Measurements from ENCODE around the gene NUDC.
"Not testable (repeated sequence)": the region's sequence is repeated elsewhere in the genome, so short reads cannot be mapped to it uniquely, and the experiment has no call there.

Gene NUDC

GRCh38 chr1:26921540-26922430 is at the start of gene NUDC:
TSS of gene NUDC (plus strand) at chr1:26921743. CDS start at chr1:26921849, 106 bp downstream.
- Histone ChIP-seq H3K4me3 (ENCODE audit: low read length) (peak within 1 kb of the TSS; percentile 97), H3K36me3 (ENCODE audit: control insufficient read depth, low read depth, low read length) (peaks cover 26% of the 10 kb centered on the region), H3K27me3 (ENCODE audit: control insufficient read depth, insufficient read depth, low read length) (no peaks in the 10 kb centered on the region), H3K9ac (ENCODE audit: low read length) (peak within 1 kb of the TSS; percentile 96), H3K9me3 (ENCODE audit: control insufficient read depth, low read depth, low read length) (no peaks in the 10 kb centered on the region), H3K27ac (ENCODE audit: low read length) (peak within 1 kb of the TSS; percentile 88), H3K4me1 (ENCODE audit: control insufficient read depth, low read depth, low read length) (peaks cover 7% of the 10 kb centered on the region)

DNA sequence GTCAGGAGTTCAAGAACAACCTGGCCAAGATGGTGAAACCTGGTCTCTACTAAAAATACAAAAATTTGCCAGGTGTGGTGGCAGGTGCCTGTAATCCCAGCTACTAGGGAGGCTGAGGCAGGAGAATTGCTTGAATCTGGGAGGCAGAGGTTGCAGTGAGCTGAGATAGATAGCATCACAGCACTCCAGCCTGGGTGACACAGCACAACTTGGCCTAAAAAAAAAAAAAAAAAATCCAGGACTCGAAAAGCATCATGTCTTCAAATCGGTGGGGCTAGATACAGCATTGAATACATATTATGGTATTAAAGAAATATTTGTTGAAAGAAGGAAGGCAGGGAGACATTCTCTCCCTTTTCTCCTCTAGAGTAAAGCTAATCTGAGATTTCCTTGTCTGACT is 48.4 kb upstream of the NUDC start:
- H3K4me1 ChIP-seq (ENCODE audit: control insufficient read depth, low read depth, low read length); H3K36me3 ChIP-seq (ENCODE audit: control insufficient read depth, low read depth, low read length); H3K27ac ChIP-seq (ENCODE audit: low read length); H3K4me3 ChIP-seq (ENCODE audit: low read length); H3K9me3 ChIP-seq (ENCODE audit: control insufficient read depth, low read depth, low read length); H3K9ac ChIP-seq (ENCODE audit: low read length); H3K27me3 ChIP-seq (ENCODE audit: control insufficient read depth, insufficient read depth, low read length): not testable (repeated sequence)

GRCh38 chr1:26874896-26875295 is 46.6 kb upstream of the NUDC start:
- Histone ChIP-seq H3K4me1 (ENCODE audit: control insufficient read depth, low read depth, low read length) (no peaks in the 10 kb centered on the region), H3K36me3 (ENCODE audit: control insufficient read depth, low read depth, low read length) (peaks cover 9% of the 10 kb centered on the region), H3K27ac (ENCODE audit: low read length) (no peak overlapping the region), H3K27me3 (ENCODE audit: control insufficient read depth, insufficient read depth, low read length) (no peaks in the 10 kb centered on the region), H3K9ac (ENCODE audit: low read length) (no peak overlapping the region), H3K4me3 (ENCODE audit: low read length) (no peak overlapping the region), H3K9me3 (ENCODE audit: control insufficient read depth, low read depth, low read length) (no peaks in the 10 kb centered on the region)

- H3K27ac ChIP-seq (ENCODE audit: low read length): no peak overlapping the region
- no peaks in the 10 kb centered on the region for H3K27me3 ChIP-seq (ENCODE audit: control insufficient read depth, insufficient read depth, low read length)
- H3K9ac ChIP-seq (ENCODE audit: low read length): no peak overlapping the region
- H3K4me1 ChIP-seq (ENCODE audit: control insufficient read depth, low read depth, low read length): no peaks in the 10 kb centered on the region
- no peak overlapping the region for H3K4me3 ChIP-seq (ENCODE audit: low read length)
- peaks cover 22% of the 10 kb centered on the region for H3K36me3 ChIP-seq (ENCODE audit: control insufficient read depth, low read depth, low read length)
- H3K9me3 ChIP-seq (ENCODE audit: control insufficient read depth, low read depth, low read length): no peaks in the 10 kb centered on the region
Measured at GRCh38 chr1:26877326-26877725, 44.2 kb upstream of the NUDC start.

DNA sequence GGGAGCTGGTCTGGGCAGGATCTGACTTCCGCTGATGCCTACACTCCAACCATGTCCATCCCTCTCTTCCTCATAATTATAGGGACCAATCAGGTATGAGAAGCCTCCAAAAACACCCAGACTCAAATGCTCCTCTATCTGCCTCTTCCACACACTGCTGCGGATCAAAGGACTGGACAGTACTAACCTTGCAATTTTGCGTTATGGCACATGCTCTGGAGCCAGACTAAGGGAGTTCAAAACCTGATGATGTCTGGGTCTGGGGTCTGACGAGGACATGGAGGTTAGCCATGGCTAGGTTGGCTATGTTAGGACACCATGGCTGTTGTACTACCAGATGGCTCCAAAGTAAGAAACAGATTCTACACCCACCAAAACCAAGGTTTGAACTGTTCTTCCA is 41.8 kb upstream of the NUDC start:
- peaks cover 46% of the 10 kb centered on the region for H3K36me3 ChIP-seq (ENCODE audit: control insufficient read depth, low read depth, low read length)
- no peaks in the 10 kb centered on the region for H3K27me3 ChIP-seq (ENCODE audit: control insufficient read depth, insufficient read depth, low read length)
- no peaks in the 10 kb centered on the region for H3K9me3 ChIP-seq (ENCODE audit: control insufficient read depth, low read depth, low read length)
- no peak overlapping the region for H3K9ac ChIP-seq (ENCODE audit: low read length)
- no peak overlapping the region for H3K4me3 ChIP-seq (ENCODE audit: low read length)
- no peaks in the 10 kb centered on the region for H3K4me1 ChIP-seq (ENCODE audit: control insufficient read depth, low read depth, low read length)
- no peak overlapping the region for H3K27ac ChIP-seq (ENCODE audit: low read length)

DNA sequence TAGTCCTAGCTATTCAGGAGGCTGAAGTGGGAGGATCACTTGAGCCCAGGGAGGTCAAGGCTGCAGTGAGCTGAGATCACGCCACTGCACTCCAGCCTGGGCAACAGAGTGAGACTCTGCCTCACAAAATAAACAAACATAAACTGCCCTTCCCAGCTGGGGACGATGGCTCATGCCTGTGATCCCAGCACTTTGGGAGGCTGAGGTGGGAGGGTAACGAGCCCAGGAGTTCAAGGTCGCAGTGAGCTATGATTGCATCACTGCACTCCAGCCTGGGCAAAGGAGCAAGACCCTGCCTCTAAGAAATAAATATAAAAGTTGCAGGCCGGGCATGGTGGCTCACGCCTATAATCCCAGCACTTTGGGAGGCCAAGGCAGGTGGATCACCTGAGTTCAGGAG is 39.9 kb upstream of the NUDC start:
- not testable (repeated sequence) for H3K4me1 ChIP-seq (ENCODE audit: control insufficient read depth, low read depth, low read length); H3K27ac ChIP-seq (ENCODE audit: low read length); H3K9ac ChIP-seq (ENCODE audit: low read length); H3K9me3 ChIP-seq (ENCODE audit: control insufficient read depth, low read depth, low read length); H3K27me3 ChIP-seq (ENCODE audit: control insufficient read depth, insufficient read depth, low read length); H3K4me3 ChIP-seq (ENCODE audit: low read length)
- H3K36me3 ChIP-seq (ENCODE audit: control insufficient read depth, low read depth, low read length): peaks cover 61% of the 10 kb centered on the region

DNA sequence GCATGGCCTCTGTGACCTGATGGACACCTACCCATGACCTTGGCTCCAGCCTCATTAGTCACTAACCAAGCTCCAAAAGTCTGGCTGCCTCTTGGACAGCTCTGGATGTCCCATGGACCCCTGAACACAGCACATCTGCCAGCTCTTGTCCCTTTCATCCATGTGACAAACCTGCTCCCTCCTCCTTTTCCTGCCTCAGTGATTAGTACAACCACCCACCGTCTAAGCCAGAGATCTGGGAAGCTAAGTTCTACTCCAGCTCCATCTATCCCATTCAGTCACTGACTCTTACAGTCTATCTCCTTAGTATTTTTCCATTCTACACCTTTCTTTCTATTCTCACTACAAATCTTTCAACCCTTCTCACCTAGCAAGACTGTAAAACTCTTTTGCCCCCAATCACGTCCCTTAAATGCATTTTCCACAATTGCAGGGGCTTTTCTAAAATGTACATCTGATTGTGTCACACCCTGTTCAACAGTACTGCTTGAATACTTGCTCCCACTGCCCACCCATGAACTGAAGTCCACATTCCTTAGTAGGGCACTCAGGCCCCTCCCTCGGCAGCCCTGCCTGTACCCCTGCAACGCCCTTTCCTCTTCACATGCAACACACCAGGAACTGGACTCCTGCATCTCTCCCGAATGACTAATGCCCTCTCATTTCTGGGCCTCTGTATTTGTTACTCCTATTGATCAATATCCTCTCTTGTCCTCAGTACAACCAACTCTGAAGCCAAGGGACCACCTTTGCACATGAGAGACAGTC is 38.7 kb upstream of the NUDC start:
- H3K27ac ChIP-seq (ENCODE audit: low read length): no peak overlapping the region
- no peak overlapping the region for H3K9ac ChIP-seq (ENCODE audit: low read length)
- H3K4me3 ChIP-seq (ENCODE audit: low read length): no peak overlapping the region
- peaks cover 57% of the 10 kb centered on the region for H3K36me3 ChIP-seq (ENCODE audit: control insufficient read depth, low read depth, low read length)
- H3K4me1 ChIP-seq (ENCODE audit: control insufficient read depth, low read depth, low read length): no peaks in the 10 kb centered on the region
- H3K9me3 ChIP-seq (ENCODE audit: control insufficient read depth, low read depth, low read length): no peaks in the 10 kb centered on the region
- H3K27me3 ChIP-seq (ENCODE audit: control insufficient read depth, insufficient read depth, low read length): no peaks in the 10 kb centered on the region

DNA sequence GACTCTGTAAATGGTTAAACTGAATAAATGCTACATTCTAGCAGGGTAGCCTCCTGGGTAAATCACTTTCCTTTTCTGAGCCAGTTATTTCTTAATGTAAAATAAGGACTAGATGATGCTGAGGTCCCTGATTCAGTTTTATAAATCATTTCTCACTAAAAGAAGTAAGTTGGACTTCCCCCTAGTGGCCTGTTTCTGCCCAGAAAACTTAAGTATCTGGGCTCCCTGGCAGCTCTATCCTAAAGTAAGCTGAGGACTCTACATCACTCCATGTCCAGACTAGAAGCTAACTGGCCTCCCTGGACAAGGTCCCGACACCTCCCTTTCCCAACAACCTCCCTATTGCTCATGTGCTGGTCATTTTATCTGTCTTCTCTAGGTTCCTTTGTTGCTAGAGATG is 34.4 kb upstream of the NUDC start:
- H3K36me3 ChIP-seq (ENCODE audit: control insufficient read depth, low read depth, low read length): peaks cover 47% of the 10 kb centered on the region
- no peak overlapping the region for H3K9ac ChIP-seq (ENCODE audit: low read length)
- H3K27ac ChIP-seq (ENCODE audit: low read length): no peak overlapping the region
- no peaks in the 10 kb centered on the region for H3K9me3 ChIP-seq (ENCODE audit: control insufficient read depth, low read depth, low read length)
- H3K4me1 ChIP-seq (ENCODE audit: control insufficient read depth, low read depth, low read length): no peaks in the 10 kb centered on the region
- no peaks in the 10 kb centered on the region for H3K27me3 ChIP-seq (ENCODE audit: control insufficient read depth, insufficient read depth, low read length)
- H3K4me3 ChIP-seq (ENCODE audit: low read length): no peak overlapping the region

GRCh38 chr1:26888231-26888630 is 33.3 kb upstream of the NUDC start:
- Histone ChIP-seq H3K36me3 (ENCODE audit: control insufficient read depth, low read depth, low read length) (peaks cover 46% of the 10 kb centered on the region), H3K4me3 (ENCODE audit: low read length) (no peak overlapping the region), H3K27me3 (ENCODE audit: control insufficient read depth, insufficient read depth, low read length) (no peaks in the 10 kb centered on the region), H3K9ac (ENCODE audit: low read length) (no peak overlapping the region), H3K27ac (ENCODE audit: low read length) (no peak overlapping the region), H3K9me3 (ENCODE audit: control insufficient read depth, low read depth, low read length) (no peaks in the 10 kb centered on the region), H3K4me1 (ENCODE audit: control insufficient read depth, low read depth, low read length) (no peaks in the 10 kb centered on the region)

GRCh38 chr1:26889551-26890466 is 31.7 kb upstream of the NUDC start, which contains the start of gene GPN2:
TSS of gene GPN2 (minus strand) at chr1:26890283. CDS start at chr1:26890096, 187 bp downstream.
- Histone ChIP-seq H3K4me1 (ENCODE audit: control insufficient read depth, low read depth, low read length) (no peaks in the 10 kb centered on the region), H3K4me3 (ENCODE audit: low read length) (peak within 1 kb of the TSS; percentile 82), H3K9ac (ENCODE audit: low read length) (peak within 1 kb of the TSS; percentile 41), H3K9me3 (ENCODE audit: control insufficient read depth, low read depth, low read length) (no peaks in the 10 kb centered on the region), H3K27me3 (ENCODE audit: control insufficient read depth, insufficient read depth, low read length) (no peaks in the 10 kb centered on the region), H3K27ac (ENCODE audit: low read length) (no peak within 1 kb of the TSS), H3K36me3 (ENCODE audit: control insufficient read depth, low read depth, low read length) (peaks cover 41% of the 10 kb centered on the region)

DNA sequence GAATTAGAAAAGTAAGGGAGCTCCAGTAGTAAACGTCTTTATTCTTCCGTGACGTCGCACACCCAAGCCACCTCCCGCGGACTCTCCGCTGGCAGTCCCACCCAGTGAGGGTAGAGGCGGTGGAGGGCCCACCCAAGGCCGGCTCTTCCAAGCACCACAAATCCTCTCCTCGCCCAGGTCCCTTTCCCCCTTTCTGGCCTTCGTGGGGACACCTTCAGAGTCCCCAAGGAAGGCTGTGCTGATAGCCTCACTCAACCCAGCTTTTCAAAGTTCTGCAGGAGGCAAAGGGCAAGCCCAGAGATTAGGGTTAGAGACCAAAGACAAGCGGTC is 31.1 kb upstream of the NUDC start:
- Histone ChIP-seq H3K4me3 (ENCODE audit: low read length) (peak overlapping the region; percentile 82), H3K27ac (ENCODE audit: low read length) (no peak overlapping the region), H3K27me3 (ENCODE audit: control insufficient read depth, insufficient read depth, low read length) (no peaks in the 10 kb centered on the region), H3K9ac (ENCODE audit: low read length) (peak overlapping the region; percentile 41), H3K36me3 (ENCODE audit: control insufficient read depth, low read depth, low read length) (peaks cover 35% of the 10 kb centered on the region), H3K9me3 (ENCODE audit: control insufficient read depth, low read depth, low read length) (no peaks in the 10 kb centered on the region), H3K4me1 (ENCODE audit: control insufficient read depth, low read depth, low read length) (no peaks in the 10 kb centered on the region)
